Neural cell (in vitro differentiated cells): ENCODE results near the gene HOXB6. TPM values are rescaled to one million over a fixed set of nuclear protein-coding genes. Genes with fewer than 3 reads are reported as not detected.

ENCODE experiments used
- H2AFZ ChIP-seq: fragments of 200-600, 300-800 bp; sonication (generic), shearing (Covaris generic); 2 replicates; pipeline ENCODE4 v1.6.0; 2014; ENCODE audit warnings: low read depth, mild to moderate bottlenecking, antibody characterized with exemption, low read length, moderate library complexity
- H3F3A ChIP-seq: fragments of 200-600 bp; shearing (Covaris generic); 2 replicates; pipeline ENCODE4 v1.6.1; 2016; ENCODE audit warnings: mild to moderate bottlenecking, moderate library complexity, mixed read lengths, antibody characterized with exemption, low read length; ENCODE audit not compliant: insufficient read depth, poor library complexity, severe bottlenecking
- H3K27ac ChIP-seq: fragments of 200-600, 300-800 bp; sonication (generic), shearing (Covaris generic); 2 replicates; pipeline ENCODE4 v1.5.1; 2014; ENCODE audit warnings: mild to moderate bottlenecking, low read length, moderate library complexity
- H3K27me3 ChIP-seq: fragments of 300-800, 200-600 bp; sonication (generic), shearing (Covaris generic); 2 replicates; pipeline ENCODE4 v1.6.0; 2014; ENCODE audit warnings: mild to moderate bottlenecking, low read depth, low read length, moderate library complexity; ENCODE audit not compliant: insufficient read depth
- H3K36me3 ChIP-seq: fragments of 300-800, 200-600 bp; sonication (generic), shearing (Covaris generic); 2 replicates; pipeline ENCODE4 v1.5.1; 2014; ENCODE audit warnings: mild to moderate bottlenecking, antibody characterized with exemption, low read length, moderate library complexity; ENCODE audit not compliant: insufficient read depth
- H3K4me2 ChIP-seq: fragments of 300-800, 200-600 bp; sonication (generic), shearing (Covaris generic); 2 replicates; pipeline ENCODE4 v1.6.0; 2014; ENCODE audit warnings: mild to moderate bottlenecking, low read length
- H3K4me3 ChIP-seq: fragments of 300-800, 200-600 bp; sonication (generic), shearing (Covaris generic); 2 replicates; pipeline ENCODE4 v1.5.1; 2014; ENCODE audit warnings: mild to moderate bottlenecking, low read length, moderate library complexity
- H3K79me2 ChIP-seq: fragments of 200-600 bp; shearing (Covaris generic); replicated peaks from 2 replicates; pipeline ENCODE4 v1.6.0; 2014; ENCODE audit warnings: mild to moderate bottlenecking, low read length, moderate library complexity; ENCODE audit not compliant: insufficient read depth
- H3K9ac ChIP-seq: fragments of 300-800, 200-600 bp; sonication (generic), shearing (Covaris generic); 2 replicates; pipeline ENCODE4 v1.6.1; 2016; ENCODE audit warnings: mild to moderate bottlenecking, low read length, mixed read lengths
- H3K9me2 ChIP-seq: fragments of 200-600 bp; shearing (Covaris generic); 2 replicates; pipeline ENCODE4 v1.6.1; 2016; ENCODE audit warnings: mild to moderate bottlenecking, low read length, mixed read lengths; ENCODE audit not compliant: insufficient read depth
- H3K9me3 ChIP-seq: fragments of 200-600, 300-800 bp; sonication (generic), shearing (Covaris generic); 2 replicates; pipeline ENCODE4 v1.6.1; 2016; ENCODE audit warnings: mild to moderate bottlenecking, mixed run types, low read length, moderate library complexity, mixed read lengths
- H4K20me1 ChIP-seq: fragments of 200-600 bp; shearing (Covaris generic); 2 replicates; pipeline ENCODE4 v1.6.1; 2016; ENCODE audit warnings: mild to moderate bottlenecking, mixed run types; ENCODE audit not compliant: insufficient read depth
- EP300 ChIP-seq: fragments of 450-650 bp; conservative IDR thresholded peaks from 2 replicates; pipeline ENCODE4 v1.6.1; 2014; ENCODE audit warnings: antibody characterized with exemption, mild to moderate bottlenecking, moderate library complexity; ENCODE audit not compliant: poor library complexity, severe bottlenecking
- EZH2 ChIP-seq: fragments of 200-600, 300-800 bp; shearing (Covaris generic), sonication (generic); IDR thresholded peaks from 2 replicates; pipeline ENCODE4 v1.6.1; 2014; ENCODE audit warnings: antibody characterized with exemption, low read length, borderline replicate concordance, mild to moderate bottlenecking; ENCODE audit not compliant: insufficient read depth, poor library complexity, severe bottlenecking
- MXI1 ChIP-seq: fragments of 450-650 bp; conservative IDR thresholded peaks from 2 replicates; pipeline ENCODE4 v1.6.1; 2014; ENCODE audit warnings: antibody characterized with exemption, mild to moderate bottlenecking; ENCODE audit not compliant: poor library complexity, severe bottlenecking
- POLR2AphosphoS5 ChIP-seq: IDR thresholded peaks from 2 replicates; pipeline ENCODE4 v1.6.1; 2012
- RAD21 ChIP-seq: fragments of 450-650 bp; conservative IDR thresholded peaks from 2 replicates; pipeline ENCODE4 v1.6.1; 2014; ENCODE audit warnings: antibody characterized with exemption, mild to moderate bottlenecking, moderate library complexity
- SMC3 ChIP-seq: fragments of 450-650 bp; conservative IDR thresholded peaks from 2 replicates; pipeline ENCODE4 v1.6.1; 2014; ENCODE audit warnings: antibody characterized with exemption, mild to moderate bottlenecking, moderate library complexity; ENCODE audit not compliant: poor library complexity
- TAF1 ChIP-seq: IDR thresholded peaks from 2 replicates; pipeline ENCODE4 v1.6.1; 2012; ENCODE audit warnings: low read depth
- polyA plus RNA-seq: library from polyadenylated mRNA; depleted of rRNA; stranded (reverse); fragments of >200 nt; gene quantifications from 2 replicates; pipeline ENCODE4 v1.2.3, GENCODE V29; 2014
- TF ChIP-seq, protein P1 (sequence below): fragments of 450-650 bp; IDR thresholded peaks from 2 replicates; pipeline ENCODE4 v1.5.1; 2014; ENCODE audit warnings: antibody characterized with exemption, mild to moderate bottlenecking, moderate library complexity; ENCODE audit not compliant: poor library complexity, severe bottlenecking
- TF ChIP-seq, protein P2 (sequence below): IDR thresholded peaks from 2 replicates; pipeline ENCODE4 v1.6.1; 2012; ENCODE audit warnings: borderline replicate concordance

Gene HOXB6
- polyA plus RNA-seq, 1 donor from 2014 or later: not detected

DNA sequence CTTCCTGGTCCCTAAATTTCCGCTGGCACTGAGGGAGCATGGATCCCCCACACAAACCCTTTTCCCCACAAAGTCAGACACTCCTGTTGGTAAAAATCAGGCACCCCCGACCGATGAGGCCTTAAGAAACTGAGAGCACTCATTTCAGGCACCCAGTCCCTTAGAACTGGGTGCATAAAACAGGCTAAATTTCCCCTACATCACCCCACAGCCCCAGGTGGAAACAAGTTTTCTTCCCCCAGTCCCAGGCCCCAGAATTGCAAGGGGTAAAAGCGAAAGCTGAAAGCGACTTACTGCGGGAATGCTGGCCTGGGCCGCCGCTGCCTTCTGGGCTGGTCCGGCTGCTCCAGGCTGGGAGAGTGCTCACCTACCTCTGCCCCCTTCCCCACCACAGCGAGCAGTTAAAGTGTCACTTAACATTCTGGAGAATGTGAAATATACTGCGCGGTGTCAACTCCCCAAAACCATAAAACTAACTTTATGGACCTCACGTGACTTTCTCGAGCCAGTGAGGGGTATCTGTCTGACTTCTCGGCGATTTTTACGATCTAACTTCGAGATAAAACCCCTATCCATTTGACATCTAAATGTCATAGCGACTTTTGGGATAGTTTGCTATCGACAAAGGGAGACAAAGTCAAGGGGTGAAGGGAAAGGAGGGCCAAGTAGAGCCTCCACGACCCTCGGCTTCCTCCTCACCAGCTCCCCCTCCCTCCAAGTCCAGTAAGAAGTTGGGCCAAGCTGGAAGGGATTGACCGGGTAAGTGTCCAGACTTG, 14.8 kb downstream of the HOXB6 start, which contains the start of gene HOXB3:
TSS of gene HOXB3 (minus strand) at position 411 of the 776 bp plus-strand sequence. CDS start 37,767 bp downstream, outside the sequence.
- Histone ChIP-seq H3K27ac (no peak within 1 kb of the TSS), H3K4me3 (no peak within 1 kb of the TSS), H3K9ac (no peak within 1 kb of the TSS), H3K9me3 (peaks cover 8% of the 10 kb centered on the region), H3K9me2 (no peaks in the 10 kb centered on the region), H4K20me1 (no peaks in the 10 kb centered on the region), H3K4me2 (no peak within 1 kb of the TSS), H3K79me2 (no peaks in the 10 kb centered on the region), H3K27me3 (peaks cover 100% of the 10 kb centered on the region), H3K36me3 (no peaks in the 10 kb centered on the region), H3F3A (no peaks in the 10 kb centered on the region), H2AFZ (no peak within 1 kb of the TSS)
- TF ChIP-seq TAF1: no peak
- TF ChIP-seq, protein P1, sequence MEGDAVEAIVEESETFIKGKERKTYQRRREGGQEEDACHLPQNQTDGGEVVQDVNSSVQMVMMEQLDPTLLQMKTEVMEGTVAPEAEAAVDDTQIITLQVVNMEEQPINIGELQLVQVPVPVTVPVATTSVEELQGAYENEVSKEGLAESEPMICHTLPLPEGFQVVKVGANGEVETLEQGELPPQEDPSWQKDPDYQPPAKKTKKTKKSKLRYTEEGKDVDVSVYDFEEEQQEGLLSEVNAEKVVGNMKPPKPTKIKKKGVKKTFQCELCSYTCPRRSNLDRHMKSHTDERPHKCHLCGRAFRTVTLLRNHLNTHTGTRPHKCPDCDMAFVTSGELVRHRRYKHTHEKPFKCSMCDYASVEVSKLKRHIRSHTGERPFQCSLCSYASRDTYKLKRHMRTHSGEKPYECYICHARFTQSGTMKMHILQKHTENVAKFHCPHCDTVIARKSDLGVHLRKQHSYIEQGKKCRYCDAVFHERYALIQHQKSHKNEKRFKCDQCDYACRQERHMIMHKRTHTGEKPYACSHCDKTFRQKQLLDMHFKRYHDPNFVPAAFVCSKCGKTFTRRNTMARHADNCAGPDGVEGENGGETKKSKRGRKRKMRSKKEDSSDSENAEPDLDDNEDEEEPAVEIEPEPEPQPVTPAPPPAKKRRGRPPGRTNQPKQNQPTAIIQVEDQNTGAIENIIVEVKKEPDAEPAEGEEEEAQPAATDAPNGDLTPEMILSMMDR: no peak
- no peak for TF ChIP-seq EP300
- TF ChIP-seq EZH2: no peak
- TF ChIP-seq, protein P2, sequence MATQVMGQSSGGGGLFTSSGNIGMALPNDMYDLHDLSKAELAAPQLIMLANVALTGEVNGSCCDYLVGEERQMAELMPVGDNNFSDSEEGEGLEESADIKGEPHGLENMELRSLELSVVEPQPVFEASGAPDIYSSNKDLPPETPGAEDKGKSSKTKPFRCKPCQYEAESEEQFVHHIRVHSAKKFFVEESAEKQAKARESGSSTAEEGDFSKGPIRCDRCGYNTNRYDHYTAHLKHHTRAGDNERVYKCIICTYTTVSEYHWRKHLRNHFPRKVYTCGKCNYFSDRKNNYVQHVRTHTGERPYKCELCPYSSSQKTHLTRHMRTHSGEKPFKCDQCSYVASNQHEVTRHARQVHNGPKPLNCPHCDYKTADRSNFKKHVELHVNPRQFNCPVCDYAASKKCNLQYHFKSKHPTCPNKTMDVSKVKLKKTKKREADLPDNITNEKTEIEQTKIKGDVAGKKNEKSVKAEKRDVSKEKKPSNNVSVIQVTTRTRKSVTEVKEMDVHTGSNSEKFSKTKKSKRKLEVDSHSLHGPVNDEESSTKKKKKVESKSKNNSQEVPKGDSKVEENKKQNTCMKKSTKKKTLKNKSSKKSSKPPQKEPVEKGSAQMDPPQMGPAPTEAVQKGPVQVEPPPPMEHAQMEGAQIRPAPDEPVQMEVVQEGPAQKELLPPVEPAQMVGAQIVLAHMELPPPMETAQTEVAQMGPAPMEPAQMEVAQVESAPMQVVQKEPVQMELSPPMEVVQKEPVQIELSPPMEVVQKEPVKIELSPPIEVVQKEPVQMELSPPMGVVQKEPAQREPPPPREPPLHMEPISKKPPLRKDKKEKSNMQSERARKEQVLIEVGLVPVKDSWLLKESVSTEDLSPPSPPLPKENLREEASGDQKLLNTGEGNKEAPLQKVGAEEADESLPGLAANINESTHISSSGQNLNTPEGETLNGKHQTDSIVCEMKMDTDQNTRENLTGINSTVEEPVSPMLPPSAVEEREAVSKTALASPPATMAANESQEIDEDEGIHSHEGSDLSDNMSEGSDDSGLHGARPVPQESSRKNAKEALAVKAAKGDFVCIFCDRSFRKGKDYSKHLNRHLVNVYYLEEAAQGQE: no peak
- no peak for TF ChIP-seq MXI1
- TF ChIP-seq RAD21: no peak
- no peak for TF ChIP-seq POLR2AphosphoS5
- no peak for TF ChIP-seq SMC3

DNA sequence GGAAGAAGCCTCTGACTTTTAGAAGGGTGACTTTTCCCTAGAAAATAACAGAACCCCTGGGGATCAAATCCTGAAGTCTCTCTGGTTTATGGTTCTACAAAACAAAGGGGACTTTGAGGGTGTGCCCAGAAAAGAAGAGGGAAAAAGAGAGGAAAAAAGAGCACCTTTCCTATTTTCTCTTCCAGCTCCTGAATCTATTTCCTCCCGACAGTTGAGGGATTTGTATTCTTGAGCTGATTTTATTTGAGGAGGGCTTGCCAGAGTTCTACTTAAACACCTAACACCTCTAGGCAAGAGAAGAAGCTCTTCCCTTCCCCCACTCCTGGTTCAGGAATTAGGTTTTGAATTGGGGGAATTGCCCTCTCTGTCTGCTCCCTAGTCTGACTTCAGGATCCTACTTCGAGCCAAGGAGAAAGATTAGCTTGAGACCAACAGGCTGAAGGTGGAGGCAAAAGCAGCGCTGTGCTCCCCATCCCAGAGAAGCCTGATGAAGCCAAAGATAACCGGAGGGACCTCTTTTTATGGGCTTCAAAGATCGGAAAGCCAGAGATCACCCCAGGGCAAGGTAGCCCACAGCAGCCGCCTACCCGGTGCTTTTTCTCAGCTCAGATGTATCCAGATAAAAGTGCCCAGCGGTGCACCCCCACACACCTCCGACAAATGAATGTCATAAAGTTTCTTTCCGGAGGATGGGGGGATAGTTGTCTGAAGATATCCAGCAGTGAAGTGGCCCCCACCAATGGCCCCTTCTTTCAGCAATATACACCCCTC, 15.5 kb downstream of the HOXB6 start:
- no peaks in the 10 kb centered on the region for H3K36me3 ChIP-seq
- H3K79me2 ChIP-seq: no peaks in the 10 kb centered on the region
- H3F3A ChIP-seq: no peaks in the 10 kb centered on the region
- H2AFZ ChIP-seq: no peak overlapping the region
- no peak overlapping the region for H3K4me3 ChIP-seq
- H3K27ac ChIP-seq: no peak overlapping the region
- H4K20me1 ChIP-seq: no peaks in the 10 kb centered on the region
- no peaks in the 10 kb centered on the region for H3K9me2 ChIP-seq
- peaks cover 8% of the 10 kb centered on the region for H3K9me3 ChIP-seq
- H3K4me2 ChIP-seq: no peak overlapping the region
- no peak overlapping the region for H3K9ac ChIP-seq
- no peak for TF ChIP-seq SMC3
- TF ChIP-seq, protein P2: no peak
- no peak for TF ChIP-seq MXI1
- no peak for TF ChIP-seq POLR2AphosphoS5
- TF ChIP-seq EP300: no peak
- TF ChIP-seq EZH2: no peak
- TF ChIP-seq, protein P1: no peak
- TF ChIP-seq TAF1: no peak
- peaks cover 100% of the 10 kb centered on the region for H3K27me3 ChIP-seq
